HCEC 1CT (cell line): ENCODE measurements around the gene ZC3H10.
"Not testable (repeated sequence)": the region's sequence is repeated elsewhere in the genome, so short reads cannot be mapped to it uniquely, and the experiment has no call there.

ENCODE experiments used
- DNase-seq: peaks from one replicate; pipeline ENCODE4 v3.0.0-alpha.2; 2017

ZC3H10 gene

DNA sequence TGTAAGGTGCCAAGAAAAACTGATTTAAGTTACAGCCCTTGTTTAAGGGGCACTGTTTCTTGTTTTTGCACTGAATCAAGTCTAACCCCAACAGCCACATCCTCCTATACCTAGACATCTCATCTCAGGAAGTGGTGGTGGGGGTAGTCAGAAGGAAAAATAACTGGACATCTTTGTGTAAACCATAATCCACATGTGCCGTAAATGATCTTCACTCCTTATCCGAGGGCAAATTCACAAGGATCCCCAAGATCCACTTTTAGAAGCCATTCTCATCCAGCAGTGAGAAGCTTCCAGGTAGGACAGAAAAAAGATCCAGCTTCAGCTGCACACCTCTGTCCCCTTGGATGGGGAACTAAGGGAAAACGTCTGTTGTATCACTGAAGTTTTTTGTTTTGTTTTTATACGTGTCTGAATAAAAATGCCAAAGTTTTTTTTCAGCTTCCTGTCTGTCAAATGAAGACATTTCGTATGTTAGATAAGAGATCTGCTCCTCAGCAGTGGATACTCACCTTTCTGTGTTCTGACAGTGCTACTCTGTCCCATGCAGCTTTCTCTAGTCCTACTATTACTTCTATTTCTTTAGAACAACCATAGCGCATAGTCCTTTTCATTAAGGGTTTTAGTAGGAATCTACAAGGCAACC, 14.9 kb upstream of the ZC3H10 start:
- DNase-seq = no peak

DNA sequence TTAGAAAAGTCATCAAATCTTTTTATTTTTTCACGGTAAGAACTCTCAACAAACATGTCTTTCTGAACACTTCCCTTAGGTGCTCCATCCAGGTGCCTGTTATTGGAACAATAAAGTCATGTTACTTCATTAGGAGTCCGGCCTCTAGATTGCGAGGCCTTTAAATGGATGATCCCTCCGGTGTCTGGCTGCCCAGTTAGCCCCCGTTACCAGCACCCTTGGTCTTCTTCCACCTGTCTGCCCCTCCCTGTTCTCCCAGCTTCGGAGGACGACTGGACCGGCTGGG, 14.3 kb upstream of the ZC3H10 start:
- DNase-seq = no peak

DNA sequence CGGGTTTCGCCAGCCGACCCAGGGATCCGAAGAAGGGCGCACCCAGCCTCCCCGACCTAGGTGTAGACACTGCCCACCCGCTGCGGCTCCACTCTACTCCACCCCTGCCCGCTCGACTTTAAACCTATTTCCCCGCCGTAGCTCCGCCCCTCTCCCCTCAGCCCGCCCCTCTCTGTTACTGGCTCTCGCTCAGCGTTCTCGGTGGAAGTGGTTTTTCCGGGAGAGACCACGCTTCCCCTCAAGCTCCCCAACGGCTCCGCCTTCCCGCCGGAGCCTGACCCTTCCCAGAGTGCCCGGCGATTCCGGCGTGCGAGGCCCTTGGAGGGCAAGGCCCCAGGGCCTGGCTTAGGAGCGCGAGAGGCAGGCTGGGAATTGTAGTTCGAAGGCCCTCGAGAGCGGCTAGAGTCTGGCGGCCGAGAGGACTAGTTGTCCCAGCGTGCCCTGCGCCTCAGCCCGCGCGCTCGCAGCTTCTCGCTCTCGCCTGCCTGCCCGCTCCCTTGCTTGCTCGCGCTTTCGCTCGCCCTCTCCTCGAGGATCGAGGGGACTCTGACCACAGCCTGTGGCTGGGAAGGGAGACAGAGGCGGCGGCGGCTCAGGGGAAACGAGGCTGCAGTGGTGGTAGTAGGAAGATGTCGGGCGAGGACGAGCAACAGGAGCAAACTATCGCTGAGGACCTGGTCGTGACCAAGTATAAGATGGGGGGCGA, 13.8 kb upstream of the ZC3H10 start, which contains the start of gene PA2G4:
PA2G4 (plus strand) TSS at position 451 of the 706 bp plus-strand sequence; CDS start at position 630, 179 bp downstream.
- peak; percentile 99 for DNase-seq

DNA sequence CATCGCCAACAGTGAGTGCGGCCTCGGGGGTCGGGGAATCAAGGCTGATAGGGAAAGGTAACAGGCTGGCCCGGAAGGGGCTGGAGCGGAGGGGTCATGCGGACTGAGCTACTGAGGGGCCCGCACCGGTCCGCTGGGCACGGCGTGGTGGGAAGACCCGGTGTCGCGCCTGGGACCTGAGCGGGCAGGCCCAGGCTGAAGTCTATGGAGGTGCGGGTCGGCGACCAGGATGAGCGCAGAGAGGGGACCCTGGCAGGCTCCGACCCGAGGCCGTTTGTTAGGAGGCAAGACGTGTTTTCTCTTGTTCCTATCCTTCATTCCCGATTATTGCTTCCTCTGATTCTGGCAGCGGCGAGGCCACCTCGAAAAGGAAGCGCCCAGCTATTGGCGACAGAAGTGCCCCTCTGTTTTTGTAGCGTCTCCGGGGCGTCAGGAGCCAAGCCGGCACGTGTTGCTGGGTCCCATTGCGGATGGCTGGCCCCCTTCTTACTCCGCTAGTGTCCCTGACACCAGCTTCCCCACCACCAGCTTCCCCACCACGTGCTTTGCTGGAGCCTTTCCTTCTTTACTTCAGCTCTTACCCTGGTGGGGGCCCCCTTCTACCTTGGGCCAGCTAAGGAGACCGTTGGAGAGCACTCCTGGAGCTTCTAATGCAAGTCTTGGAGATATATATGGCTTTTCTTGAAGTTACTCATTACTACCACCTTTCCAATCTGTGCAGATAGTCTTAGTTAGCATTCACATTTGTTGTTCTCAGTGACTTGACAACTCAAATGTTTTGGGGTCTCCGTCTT, 13.1 kb upstream of the ZC3H10 start:
- DNase-seq = peak; percentile 38

DNA sequence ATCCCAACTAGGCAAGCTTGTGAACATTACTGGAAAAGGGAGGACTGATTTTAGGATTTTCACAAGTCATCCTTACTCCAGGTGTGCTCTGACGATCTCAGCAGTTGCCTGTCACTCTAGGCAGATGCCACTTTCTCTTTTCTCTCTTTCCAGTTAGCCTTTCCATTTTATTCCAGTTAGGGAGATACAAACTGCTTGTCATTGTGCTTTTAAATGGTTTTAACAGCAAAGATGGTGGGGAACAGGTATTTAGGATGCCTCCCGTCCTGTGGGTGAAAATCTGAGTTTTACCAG, 12.5 kb upstream of the ZC3H10 start:
- no peak for DNase-seq

DNA sequence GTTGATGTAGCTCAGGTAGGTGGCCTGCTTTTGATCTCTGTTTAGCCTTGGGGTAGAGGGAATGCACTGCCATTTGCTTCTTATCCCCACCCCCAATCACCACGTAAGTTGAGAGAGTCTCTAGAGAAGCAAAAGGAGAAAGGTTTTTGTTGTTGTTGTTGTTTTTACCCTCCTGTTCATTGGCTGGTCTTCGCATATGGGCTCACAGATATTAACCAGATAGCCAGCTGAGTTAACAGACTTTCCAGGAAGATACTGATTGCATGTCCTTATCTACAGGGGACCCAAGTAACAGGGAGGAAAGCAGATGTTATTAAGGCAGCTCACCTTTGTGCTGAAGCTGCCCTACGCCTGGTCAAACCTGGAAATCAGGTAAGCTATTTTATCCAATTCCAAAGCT, 10.8 kb upstream of the ZC3H10 start:
- no peak for DNase-seq

DNA sequence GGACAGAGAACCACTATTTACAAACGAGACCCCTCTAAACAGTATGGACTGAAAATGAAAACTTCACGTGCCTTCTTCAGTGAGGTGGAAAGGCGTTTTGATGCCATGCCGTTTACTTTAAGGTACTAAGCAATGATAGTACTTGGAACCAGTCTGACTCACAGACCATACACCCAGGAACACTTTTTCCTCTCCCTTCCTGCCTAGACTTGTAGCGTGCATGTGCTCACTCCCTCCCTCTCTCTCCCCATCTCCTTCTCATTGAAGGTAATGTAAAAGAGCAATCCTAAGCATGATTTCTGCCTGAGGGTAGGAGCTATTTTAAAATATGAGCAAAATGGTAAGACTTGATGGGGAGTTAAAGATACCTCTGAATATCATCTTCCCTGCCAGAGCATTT, 7.5 kb upstream of the ZC3H10 start:
- DNase-seq = no peak

DNA sequence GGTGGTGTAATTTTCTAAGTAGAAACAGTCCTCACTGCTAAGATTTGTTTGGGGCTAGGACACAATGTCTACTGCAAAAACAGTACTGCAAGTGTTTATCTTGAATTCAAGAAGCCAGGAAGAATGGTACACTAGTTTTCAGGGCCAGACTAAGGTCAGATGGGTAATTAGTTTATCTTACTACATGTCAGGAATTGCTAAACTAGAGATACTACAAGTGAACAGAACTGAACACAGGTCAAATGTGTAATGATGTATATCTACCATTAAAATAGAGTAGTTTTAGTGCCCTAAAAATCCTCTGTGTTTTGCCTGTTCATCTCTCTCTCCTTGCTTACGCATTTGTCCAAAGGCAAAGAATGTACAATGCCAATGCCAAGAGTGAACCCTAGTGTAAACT, 4.0 kb upstream of the ZC3H10 start:
- no peak for DNase-seq

DNA sequence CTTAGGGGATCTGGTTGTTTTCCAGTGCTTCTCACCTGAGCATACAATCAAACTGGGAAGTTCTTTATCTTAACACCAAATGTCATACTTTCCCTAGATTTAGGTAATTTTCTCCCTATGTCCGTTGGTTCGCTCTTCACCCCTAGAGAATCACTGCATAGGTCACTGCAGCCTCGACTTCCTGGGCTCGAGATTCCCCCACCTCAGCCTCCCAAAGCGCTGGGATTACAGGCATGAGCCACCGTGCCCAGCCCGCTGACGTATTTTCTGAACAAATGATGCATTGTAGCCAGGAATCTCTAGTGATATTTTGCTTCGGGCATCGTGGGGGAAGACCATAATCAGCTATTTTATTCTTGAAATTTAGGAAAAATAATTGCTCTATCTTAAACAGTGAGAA, 2.7 kb upstream of the ZC3H10 start:
- DNase-seq = no peak

DNA sequence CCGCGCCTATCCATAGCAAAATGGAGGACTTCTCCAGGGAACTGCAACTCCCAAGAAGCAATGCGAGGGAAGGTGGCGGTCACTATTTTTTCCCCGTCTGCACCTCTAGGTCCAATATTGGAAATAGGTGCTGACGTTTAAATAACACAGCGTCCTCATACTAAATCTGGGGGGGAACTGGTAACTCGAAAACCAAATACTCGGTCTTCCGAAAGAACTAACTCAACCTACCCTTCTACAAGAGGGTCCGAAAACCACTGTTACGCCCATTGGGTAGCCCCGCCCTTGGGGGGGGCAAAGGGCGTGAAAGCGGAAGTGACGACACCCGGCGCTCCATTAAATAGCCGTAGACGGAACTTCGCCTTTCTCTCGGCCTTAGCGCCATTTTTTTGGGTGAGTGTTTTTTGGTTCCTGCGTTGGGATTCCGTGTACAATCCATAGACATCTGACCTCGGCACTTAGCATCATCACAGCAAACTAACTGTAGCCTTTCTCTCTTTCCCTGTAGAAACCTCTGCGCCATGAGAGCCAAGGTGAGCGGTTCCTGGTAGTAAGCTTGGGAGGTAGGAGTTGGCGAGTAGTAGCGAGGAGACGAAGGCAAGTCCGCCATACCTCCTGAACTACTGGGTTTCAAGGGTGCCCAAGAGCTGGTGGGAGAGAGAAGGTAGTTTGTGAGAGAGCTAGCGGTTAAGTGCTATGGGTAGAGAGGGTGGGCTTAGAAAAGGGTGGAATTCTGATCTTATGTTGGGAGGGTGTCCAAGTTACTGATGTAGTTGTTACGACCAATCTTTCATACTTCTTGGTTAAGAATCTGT, 1.6 kb upstream of the ZC3H10 start, which contains the start of gene RPL41:
RPL41 (plus strand) TSS at position 367 of the 815 bp plus-strand sequence.
- peak; percentile 86 for DNase-seq

DNA sequence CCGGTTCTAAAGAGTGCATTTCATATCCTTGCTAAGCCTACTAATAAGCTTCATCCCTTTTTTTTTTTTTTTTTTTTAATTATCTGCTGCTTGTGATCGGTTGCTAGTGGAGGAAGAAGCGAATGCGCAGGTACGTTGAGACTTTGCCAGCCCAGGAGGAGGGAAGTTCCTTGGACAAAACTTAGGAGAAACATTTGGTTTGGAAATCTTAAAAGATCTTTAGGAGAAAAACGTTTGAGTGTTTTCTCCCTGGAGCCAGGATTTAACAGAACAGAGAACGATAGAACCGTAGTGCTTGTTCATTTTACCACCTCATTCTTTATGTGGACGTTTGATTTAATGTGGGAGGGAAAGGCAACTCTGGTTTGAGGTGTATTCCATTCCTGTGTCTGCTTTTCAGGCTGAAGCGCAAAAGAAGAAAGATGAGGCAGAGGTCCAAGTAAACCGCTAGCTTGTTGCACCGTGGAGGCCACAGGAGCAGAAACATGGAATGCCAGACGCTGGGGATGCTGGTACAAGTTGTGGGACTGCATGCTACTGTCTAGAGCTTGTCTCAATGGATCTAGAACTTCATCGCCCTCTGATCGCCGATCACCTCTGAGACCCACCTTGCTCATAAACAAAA, 872 bp upstream of the ZC3H10 start:
- not testable (repeated sequence) for DNase-seq

DNA sequence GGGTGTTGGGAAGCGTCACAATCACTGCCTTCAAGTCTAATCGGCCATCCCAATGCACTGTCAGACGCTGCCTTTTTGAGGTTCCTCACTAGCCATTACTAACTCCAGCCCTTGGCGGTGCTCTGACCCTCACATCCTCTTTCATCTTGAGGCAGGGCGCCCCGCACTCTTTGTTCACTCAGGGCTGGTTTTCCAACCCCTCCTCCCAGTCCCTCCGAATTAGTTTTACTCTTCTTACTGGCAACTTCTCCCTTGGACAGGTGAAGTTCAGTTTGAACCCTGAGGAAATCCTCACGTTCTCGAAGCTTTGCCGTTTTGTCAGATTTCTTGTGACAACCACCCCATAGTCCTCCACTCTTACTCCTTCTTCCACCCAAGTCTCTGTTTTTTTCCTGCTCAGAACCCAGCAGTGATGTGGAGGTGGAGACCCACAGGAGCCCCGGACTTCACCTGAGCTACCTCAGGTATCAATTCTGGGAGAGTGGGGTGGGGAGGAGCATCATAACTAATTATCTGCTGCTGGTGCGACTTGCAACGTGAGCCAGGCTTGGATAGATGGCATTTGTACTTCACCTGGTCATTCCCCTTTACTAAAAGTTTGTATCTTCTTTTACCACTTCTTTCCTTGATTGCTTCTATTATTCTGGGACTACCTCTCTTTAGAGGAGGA, 757 bp downstream of the ZC3H10 start:
- DNase-seq = no peak

DNA sequence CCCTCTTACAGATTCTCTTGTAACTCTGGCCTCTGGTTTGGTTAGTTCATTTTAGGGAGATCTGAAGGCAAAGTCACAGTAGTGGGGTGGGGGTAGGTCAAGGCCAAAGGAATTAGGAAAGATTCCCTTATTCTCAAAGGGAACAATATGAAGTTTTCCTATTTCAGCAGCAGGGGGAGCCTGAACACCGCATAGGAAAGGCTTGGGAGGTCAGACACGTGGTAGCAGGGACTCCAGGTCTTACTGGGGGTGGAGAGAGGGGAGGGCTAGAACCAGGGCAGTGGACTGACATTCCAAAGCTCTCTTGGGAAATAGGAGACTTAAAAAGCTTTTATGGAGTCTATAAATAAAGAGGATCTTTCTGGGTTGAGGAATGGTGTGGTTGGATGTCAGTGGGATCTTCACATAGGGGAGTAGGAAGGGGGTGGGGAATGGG, 1.3 kb downstream of the ZC3H10 start:
- peak; percentile 87 for DNase-seq

DNA sequence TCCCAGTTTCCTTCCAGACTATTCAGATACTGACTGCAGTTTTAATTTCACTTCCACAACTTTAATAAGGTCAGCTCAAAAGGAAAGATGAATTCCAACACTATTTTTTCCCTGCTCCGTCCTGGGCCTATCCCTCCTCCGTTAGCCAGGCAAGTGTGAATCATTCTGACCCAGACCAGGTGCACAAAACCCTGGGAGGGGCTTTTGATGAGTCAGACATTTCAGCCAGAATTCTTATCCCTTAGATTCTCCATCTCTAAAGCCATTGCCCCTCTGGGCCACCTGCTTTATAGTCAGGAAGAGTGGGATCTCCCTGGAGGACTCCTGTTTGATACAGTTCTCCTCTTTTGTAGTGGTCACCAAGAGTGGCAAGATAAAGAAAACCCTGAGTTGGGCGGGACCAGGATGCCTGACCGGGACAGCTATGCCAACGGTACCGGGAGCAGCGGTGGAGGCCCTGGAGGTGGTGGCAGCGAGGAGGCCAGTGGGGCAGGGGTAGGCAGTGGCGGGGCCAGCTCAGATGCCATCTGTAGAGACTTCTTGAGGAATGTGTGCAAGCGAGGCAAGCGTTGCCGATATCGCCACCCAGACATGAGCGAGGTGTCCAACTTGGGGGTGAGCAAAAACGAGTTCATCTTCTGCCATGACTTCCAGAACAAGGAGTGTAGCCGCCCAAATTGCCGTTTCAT, 2.2 kb downstream of the ZC3H10 start:
- no peak for DNase-seq

DNA sequence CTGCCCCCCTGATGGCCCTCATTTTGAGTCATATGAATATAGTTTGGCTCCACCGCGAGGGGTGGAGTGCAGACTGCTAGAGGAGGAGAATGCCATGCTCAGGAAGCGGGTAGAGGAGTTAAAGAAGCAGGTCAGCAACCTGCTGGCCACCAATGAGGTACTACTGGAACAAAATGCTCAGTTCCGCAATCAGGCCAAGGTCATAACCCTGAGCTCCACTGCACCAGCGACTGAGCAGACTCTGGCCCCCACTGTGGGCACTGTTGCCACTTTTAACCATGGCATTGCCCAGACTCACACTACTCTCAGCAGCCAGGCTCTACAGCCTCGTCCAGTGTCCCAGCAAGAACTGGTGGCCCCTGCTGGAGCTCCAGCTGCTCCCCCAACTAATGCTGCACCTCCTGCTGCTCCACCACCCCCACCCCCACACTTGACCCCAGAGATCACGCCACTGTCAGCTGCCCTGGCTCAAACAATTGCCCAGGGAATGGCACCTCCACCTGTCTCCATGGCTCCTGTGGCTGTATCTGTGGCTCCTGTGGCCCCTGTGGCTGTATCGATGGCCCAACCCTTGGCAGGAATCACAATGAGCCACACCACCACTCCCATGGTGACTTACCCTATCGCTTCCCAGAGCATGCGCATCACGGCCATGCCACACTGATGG, 3.3 kb downstream of the ZC3H10 start:
- no peak for DNase-seq

DNA sequence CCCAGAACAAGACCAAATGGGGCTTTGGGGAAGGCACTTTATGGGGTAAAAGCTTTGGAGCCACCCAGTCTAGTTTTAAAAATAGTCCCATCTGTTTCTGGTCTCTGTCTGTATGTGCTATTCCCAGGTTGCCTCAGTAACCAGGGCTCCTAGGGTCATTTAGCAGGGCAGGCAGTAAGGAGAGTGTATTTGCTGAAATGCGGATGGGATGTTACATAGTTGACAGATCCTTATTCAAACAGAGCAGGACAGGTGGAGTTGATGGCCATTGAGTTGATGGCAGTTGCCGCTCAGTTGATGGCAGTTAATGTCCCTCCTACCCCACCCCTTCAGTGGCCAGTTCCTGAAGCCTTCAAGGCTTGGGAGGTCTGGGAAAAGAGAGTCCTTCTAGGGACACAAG, 4.6 kb downstream of the ZC3H10 start:
- DNase-seq = no peak

DNA sequence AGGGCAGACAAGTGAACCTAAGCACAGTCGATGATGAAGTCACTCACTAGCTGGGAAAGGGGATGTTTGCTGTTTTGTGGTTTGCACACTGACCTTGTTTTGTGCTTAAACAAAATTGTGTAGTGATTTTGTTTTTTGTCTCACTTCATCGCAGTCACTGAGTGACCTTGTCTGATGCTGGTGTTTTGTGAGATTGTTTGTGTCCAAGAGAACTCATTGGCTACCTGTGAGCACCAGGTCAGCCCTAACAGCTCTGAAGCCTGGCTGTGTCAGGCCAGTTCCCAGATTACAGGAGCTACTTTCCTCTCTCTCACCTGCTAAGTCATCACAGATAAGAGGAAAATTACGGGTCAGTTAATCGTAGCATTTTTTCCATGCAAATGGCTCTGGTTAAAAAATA, 6.1 kb downstream of the ZC3H10 start:
- no peak for DNase-seq

DNA sequence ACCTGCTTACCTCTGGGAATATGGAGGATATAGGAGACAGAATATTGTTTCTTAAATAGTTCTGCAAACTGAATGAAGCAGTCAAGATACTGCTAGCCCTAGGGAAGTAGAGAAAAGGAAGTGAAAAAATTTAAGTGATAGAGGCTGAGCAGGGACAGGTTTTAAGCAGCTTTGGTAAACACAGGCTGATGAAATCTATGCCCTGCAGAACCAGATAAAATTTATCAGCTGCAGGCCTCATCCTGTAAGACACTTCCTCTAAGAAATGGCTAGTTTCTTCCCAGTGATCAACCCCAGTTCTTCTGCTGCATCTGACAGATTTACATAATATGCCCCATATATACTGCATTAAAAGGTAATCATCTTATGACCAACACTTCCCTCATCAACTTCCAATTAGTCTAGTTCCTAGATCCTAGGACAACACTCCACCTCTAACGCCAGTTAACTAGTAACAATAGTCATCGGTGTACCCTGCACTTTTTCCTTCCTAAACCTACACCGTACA, 8.7 kb downstream of the ZC3H10 start:
- no peak for DNase-seq

DNA sequence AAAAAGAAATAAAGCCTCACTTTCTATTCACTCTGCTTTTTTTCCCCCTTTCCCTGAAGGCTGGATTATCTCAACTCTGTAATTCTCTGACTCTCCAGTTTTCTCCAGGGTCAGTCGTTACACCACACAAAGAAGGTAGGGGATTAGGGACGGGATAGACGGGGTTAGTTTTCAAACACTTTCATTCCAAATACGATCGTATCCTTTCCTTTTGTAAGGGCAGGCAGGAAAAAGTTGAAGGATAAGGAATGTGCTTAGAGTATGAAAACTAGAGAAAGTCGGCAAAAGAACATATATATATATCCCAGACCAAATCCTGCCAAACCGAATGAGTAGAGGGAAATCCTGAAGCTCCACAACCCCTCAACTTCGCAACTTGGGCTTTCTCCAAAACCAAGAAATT, 9.4 kb downstream of the ZC3H10 start:
- DNase-seq = no peak

DNA sequence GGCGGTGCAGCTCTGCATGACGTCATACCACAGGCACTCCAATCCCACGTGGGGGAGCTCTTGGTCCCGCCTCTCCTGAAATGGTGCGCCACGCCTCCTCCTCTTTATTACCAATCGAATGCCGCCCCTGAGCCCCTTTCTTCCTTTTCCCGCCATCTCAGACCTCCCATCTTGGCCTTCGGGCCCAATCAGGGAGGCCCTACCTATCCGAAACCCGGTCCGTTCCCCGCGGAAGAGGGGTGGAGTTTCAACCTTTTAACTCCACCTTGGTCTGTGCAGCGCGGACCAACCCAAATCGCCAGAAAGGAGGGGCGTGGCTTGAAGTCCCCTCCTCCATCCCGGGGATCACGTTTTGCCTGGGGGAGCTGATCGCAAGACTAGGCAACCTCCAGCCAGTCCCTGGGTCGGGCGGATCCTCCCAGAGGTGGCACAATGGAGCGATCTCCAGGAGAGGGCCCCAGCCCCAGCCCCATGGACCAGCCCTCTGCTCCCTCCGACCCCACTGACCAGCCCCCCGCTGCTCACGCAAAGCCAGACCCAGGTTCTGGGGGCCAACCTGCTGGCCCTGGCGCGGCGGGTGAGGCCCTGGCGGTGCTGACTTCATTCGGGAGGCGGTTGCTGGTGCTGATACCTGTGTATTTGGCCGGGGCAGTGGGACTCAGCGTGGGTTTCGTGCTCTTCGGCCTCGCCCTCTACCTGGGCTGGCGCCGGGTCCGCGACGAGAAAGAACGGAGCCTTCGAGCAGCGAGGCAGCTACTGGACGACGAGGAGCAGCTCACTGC, 10.0 kb downstream of the ZC3H10 start, which contains the start of gene ESYT1:
ESYT1 (plus strand) TSS at position 380 of the 782 bp plus-strand sequence; CDS start at position 433, 53 bp downstream.
- DNase-seq = peak; percentile 99
